Omental fat pad (tissue), 4 donors: ENCODE results near the gene MYNN. TPM values are rescaled to one million over a fixed set of nuclear protein-coding genes. Genes with fewer than 3 reads are reported as not detected.

ENCODE experiments used
- ATAC-seq: fragments of 150-250 bp; one replicate; pipeline ENCODE4 v1.9.1; 2016; ENCODE audit warnings: mild to moderate bottlenecking, moderate library complexity; ENCODE audit not compliant: low FRiP score
- DNase-seq: peaks from one replicate; pipeline ENCODE4 v3.0.0-alpha.2; 2019; ENCODE audit warnings: low spot score
- total RNA-seq, 4 donors: library from RNA; depleted of rRNA; stranded (reverse); fragments of >200 nt; gene quantifications; one replicate each; pipeline ENCODE4 v1.1.0, GENCODE V29; 2016
- TF ChIP-seq, protein P1 (sequence below), 3 donors: fragments of 450-650 bp; IDR thresholded peaks; one replicate each; pipeline ENCODE4 v1.5.1; 2016 to 2017; ENCODE audit warnings: antibody characterized with exemption in 3 of 3, mild to moderate bottlenecking in 3 of 3, moderate library complexity in 2 of 3

The MYNN gene
- total RNA-seq, 4 donors from 2014 or later = 12.2 to 19.5 (median 15.7) TPM

DNA sequence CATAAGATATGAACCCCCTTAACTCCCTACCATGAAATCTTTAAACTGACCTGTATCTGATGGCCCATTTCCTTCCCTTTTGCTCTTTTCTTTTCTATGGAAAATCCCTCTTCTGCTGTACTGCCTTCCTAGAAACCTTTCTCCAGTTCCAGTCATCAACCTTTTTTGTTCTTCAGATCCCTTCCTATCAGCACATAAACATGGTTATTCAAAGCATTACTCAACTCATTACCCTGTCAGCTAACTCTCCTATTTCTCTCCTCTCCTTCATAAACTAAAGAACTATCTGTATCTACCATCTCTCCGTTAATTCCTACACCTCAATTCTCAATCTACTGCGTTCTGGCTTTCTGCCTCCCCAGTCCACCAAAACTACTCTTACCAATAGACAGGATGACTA lies 21.3 kb upstream of the MYNN start:
- no peak for DNase-seq
- no peak for ATAC-seq
- TF ChIP-seq, protein P1, sequence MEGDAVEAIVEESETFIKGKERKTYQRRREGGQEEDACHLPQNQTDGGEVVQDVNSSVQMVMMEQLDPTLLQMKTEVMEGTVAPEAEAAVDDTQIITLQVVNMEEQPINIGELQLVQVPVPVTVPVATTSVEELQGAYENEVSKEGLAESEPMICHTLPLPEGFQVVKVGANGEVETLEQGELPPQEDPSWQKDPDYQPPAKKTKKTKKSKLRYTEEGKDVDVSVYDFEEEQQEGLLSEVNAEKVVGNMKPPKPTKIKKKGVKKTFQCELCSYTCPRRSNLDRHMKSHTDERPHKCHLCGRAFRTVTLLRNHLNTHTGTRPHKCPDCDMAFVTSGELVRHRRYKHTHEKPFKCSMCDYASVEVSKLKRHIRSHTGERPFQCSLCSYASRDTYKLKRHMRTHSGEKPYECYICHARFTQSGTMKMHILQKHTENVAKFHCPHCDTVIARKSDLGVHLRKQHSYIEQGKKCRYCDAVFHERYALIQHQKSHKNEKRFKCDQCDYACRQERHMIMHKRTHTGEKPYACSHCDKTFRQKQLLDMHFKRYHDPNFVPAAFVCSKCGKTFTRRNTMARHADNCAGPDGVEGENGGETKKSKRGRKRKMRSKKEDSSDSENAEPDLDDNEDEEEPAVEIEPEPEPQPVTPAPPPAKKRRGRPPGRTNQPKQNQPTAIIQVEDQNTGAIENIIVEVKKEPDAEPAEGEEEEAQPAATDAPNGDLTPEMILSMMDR (IDR thresholded peaks at IDR 0.05) = no peak

DNA sequence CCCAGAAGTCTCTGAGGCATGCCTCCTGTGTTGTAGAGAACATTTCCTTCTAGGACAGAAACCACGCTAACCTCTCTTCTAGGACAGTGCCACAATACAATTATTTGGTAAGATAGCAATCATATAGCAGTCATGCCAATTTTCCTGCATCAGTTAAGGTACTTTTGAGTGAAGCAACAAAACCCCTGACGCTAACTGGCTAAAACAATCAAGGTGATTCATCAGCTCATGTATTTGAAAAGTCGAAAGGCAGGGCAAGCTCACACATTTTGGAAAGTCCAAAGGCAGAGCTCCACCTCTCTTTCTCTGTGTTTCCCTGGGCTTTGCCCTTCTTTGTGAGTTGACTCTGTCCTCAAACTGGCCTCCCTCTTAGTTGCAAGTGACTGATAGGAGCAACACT lies 18.5 kb upstream of the MYNN start:
- TF ChIP-seq, protein P1 (IDR thresholded peaks at IDR 0.05) = no peak
- no peak for ATAC-seq
- no peak for DNase-seq

DNA sequence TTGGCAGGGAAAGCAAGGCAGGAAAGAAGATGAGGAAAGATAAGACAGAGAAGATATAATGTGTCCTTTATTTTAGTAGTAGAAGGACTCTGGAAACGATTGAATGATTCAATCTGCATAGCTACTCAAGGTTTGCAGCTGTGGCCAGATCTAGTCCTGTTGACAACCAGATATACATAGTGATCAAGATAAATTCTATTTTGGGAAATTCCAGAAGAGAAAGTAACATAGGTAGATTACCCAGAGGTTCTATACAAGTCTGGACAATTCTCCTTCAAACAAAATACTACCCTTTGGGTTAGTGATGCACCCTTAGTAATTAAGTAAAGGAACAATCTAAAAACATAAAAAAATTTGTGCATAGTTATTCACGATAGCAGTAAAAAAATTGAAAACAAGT lies 17.7 kb upstream of the MYNN start:
- TF ChIP-seq, protein P1 (IDR thresholded peaks at IDR 0.05) = no peak
- DNase-seq (no peak), ATAC-seq (no peak)

DNA sequence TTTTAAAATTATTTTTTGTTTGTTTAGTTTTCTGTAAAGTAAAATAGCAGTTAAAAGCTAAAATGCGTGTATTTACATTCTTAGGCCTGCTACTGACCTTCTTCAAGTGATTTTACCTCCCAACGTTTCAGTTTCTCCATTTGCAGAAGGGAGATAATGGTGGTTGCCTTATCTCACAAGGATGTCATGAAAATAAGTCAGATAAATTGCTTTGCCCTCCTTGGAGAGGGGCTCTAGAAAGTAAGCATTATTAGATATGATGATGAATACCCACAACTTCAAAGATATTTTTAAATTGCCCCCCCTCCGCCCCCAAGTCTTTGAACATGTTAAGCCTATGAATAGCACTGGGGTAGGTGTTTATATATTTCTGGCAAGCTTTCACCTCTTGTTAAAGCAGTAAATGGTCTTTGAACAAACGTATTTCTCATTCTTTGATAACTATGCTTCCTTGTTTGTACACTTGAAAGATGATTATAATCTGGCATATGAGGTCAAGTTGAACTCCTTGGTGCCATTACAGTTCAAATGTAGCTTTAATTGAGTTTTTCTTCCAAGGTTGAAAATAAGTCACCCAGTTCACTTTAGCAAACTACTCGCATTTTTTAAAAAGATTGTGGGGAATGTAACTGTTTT lies 14.7 kb upstream of the MYNN start:
- TF ChIP-seq, protein P1 (IDR thresholded peaks at IDR 0.05) = no peak
- ATAC-seq = no peak

DNA sequence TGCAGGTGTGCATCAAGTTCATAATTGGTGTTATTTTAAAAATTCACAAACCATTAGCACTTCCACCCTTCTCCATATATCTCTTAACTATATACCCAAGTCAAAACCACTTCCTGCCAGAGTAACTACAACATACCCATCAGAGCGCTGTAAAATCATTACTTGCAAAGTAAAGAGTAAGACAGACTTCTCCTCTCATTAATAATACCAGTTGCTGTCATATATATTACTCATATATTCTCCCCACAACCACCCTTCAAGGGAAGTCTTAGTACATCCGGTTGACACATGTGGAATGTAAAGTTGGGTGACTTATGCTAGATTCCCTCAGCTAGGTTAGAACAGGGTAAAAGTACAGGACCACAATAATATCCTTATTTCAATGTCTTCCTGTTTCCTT lies 13.9 kb upstream of the MYNN start:
- TF ChIP-seq, protein P1 (IDR thresholded peaks at IDR 0.05) = no peak
- DNase-seq (no peak), ATAC-seq (no peak)

More for the DNA sequence above, 14.7 kb upstream of the MYNN start:
- DNase-seq = no peak

DNA sequence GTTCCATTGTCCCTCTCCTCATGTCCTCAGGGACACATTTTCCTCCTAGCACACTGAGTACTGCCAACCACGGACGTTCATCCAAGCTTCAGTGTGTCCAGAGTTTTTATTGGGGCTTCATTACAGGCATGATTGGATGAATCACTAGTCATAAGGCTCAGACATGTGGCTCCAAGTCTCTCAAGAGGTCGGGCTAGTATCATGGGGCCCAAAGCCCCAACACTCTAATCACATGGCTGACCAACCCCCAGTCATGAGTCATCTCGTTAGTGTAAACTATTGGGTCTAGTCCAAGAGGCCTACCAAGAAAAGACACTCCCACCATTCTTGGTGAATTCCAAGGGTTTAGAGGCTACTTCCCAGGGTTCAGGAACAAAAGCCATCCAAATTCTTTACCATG lies 12.7 kb upstream of the MYNN start:
- no peak for DNase-seq
- ATAC-seq = no peak
- TF ChIP-seq, protein P1 (IDR thresholded peaks at IDR 0.05) = no peak

DNA sequence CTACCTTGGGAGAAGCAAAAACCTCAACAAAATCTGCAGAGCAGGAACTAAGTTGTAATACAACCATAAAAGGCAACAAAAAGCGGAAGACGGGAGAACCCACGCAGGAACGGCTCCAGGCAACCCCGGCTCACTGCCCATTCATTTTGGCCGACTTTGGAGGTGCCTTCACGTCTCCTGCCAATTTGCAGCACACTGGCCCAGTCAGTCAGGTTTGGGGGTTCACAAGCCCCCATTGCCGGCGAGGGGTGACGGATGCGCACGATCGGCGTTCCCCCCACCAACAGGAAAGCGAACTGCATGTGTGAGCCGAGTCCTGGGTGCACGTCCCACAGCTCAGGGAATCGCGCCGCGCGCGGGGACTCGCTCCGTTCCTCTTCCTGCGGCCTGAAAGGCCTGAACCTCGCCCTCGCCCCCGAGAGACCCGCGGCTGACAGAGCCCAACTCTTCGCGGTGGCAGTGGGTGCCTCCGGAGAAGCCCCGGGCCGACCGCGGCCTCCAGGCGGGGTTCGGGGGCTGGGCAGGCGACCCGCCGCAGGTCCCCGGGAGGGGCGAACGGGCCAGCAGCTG lies 8.8 kb upstream of the MYNN start:
- DNase-seq = no peak
- TF ChIP-seq, protein P1 (IDR thresholded peaks at IDR 0.05) = no peak
- peak; percentile 44 for ATAC-seq
